Fibroblast of gingiva (primary cell): ENCODE measurements around the gene BACH2.

ENCODE experiments used
- DNase-seq: peaks from one replicate; pipeline ENCODE4 v3.0.0-alpha.2; 2011; ENCODE audit warnings: low read depth

Gene BACH2

DNA sequence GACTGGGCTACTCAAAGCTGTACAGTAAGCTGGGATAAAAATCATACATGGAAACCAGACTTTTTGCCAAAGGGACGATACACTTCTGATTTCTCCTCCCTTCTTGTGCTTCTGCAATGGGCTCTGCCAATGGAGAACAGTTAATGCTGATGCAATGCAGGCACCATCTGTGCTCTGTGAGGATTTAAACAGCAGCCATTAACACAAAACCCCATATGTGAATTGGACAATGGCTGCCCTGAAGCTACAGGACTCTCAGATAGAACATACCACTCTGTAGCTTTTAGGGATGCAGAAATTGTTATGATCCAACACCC, 330.5 kb downstream of the BACH2 start:
- DNase-seq = no peak

DNA sequence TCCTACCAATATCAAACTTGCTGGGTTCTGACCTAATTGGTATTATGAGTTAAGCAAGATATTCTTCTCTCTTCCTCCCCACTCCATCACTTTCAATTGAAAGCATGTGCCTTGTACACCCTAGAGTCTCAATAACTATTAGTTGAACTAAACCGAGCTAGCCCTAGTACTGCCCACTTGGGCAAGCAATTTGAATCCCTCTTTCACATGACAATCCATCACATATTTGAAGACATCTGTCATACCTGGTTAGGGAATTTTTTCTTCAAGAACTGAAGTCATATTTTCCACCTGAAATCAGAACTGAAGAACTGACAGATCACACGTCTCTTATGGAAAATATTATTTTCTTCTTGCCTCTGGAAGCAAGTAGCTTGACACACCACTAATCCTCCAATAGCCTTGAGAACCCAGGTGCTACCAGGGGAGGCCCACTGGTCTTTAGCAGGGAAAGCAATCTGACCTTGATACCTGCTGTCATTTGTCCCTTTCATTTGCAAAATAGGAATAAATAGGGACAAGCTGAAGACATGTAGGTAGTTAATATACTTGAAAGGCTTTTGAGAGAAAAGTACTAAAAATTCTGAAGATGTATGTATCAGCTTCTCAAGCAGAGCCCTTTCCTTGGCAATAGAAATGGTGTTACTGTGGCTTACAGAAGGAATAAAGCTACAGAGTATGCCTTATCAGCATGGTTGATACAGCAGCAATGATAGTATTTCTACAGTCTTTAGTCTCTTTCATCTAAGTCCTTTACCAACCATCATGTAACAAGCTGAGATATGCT, 331.0 kb downstream of the BACH2 start:
- no peak for DNase-seq

DNA sequence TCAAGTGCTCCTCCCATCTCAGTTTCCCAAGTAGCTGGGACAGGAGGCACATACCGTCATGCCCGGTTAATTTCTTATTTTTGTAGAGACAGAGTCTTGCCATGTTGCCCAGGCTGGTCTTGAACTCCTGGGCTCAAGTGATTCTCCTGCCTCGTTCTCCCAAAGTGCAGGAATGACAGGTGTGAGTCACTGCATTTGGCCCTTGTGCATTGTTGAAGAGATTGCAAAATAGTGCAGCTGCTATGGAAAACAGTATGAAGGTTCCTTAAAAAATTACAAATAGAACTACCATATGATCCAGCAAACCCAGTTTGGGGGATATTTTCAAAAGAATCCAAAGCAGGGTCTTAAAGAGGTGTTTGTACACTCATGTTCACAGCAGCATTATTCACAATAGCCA, 333.3 kb downstream of the BACH2 start:
- DNase-seq = no peak

DNA sequence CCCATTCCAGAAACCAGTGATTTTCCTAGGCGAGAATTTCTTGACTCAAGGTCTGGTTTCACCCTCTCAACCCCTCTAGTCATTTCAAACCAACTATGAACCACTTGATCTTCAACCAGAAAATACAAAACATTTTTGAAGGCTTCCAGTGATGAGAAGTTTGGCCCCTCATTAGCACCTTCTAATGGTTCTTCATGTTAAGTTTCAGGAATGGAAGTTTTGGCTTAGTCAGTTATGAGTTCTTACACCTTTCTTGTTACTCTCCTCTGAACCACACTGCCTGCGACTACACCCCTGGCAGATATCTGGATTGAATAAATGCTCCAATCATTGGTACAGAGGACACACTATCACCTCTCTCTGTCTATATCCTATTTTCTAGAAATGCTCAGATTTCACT, 335.2 kb downstream of the BACH2 start:
- no peak for DNase-seq

DNA sequence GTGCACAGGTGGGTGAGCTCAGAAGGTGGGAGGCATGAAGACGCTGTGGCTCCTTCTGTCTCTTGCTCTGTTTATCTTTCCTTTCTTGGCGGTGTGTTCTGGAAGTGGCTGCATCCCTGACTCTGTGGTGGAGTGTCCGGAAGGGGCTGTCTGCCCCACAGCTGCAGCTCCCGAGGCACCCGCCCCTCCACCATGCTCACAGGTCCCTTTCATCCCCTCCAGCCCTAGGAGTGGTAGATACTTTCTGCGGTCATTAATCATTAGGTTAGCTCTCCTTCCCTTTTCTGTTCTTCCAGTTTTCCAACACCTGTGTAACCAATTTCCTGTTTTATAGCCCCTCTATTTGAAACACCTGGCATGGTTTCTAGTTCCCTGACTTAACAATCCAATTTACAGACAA, 336.8 kb downstream of the BACH2 start:
- no peak for DNase-seq

DNA sequence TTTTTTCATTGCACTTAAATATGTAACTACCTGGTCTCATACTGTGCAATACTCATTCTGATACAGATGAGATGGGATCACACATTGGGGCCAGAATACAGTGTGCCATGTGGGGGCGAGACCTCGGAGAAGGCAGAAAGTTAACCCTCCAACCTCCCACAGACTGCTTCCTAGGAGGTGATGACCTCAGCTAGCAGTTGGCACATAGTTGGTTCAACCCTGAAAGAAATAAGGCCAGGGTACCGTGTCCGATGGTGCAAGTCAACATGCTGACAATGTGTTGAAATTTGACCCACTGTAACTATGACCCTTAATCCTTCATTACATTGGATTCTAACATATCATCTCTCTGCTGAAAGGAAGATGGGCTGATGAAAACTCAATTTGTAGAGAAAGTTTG, 340.5 kb downstream of the BACH2 start:
- no peak for DNase-seq

DNA sequence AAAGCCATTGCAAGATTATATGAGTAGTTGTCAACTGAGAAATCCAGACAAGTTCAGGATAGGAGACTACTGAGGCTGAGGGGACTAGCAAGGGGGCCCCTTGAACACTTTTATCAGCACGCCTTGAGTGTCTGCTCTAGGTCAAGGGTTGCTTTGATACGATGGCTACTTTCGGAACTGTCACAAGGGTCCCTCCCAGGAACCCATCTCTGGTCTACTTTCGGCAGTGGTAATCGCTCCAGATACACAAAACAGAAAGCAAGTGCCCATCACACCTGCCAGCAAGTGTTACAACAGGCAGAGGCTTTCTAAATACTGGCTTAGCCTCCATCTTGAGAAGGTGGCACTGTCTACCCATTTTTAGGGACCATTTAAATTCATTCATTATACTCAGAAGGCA, 341.3 kb downstream of the BACH2 start:
- DNase-seq = no peak

DNA sequence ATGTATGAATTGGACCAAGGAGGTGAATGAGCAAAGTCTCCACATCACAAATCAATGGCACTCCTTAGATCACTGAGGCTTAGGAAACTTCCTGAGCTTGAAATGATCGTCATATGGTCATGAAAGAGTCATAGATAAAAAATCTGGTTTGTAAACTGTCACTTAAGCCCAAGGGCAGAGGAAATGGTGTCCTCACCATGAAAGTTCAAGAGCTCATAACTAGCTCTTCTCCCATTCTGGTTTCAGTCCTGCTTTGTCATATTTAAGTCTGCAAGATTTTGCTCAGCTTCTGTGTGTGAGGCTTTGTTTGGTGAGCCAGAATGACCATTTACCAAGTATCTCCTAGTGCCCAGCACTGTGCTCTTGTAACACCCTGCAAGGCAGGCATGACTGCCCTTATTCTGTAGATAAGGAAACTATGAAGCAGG, 341.9 kb downstream of the BACH2 start:
- no peak for DNase-seq

DNA sequence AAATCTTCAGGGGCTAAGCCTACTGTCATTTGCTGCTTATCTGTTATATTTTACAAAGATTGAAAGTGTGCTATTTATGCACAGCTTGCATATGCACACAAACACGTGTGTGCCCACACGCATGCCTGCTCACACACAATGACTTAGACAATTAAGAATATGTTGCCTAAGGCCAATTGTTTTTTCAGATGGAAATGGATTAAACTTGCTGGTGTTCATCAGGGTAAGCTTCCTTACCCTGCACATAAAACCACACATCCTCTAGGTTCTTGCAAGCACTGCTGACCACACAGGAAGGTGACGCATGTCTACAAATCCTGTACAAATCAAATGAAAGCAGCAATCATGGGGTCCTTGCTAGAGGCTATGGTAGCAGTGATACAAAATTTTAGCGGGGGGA, 344.0 kb downstream of the BACH2 start:
- DNase-seq = peak; percentile 40

DNA sequence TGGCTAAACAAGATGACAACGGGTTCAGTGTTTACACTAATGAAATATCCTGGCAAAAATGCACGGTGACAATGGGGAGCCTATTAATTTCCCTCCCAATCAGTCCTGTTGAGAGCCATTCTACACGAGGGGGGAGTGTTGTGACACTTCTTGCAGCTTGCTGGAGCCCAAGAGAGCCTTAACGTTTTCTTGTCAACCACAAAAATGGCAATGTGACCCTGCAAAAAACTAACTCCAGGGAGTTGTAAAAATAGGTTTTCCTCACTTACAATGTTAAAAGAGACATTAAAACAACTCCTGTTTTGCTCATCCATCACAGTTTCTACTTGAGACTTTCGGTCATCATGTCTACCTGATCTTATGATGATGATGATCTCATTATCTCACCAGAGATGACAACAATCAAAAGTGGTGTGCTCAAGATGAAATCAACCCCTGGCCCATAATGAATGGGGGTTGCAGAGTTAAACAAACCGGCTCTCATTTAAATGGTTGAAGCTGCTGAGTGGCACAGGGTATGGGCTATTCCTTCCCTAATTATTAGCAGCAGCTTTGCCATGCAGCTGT, 344.5 kb downstream of the BACH2 start:
- DNase-seq = no peak

DNA sequence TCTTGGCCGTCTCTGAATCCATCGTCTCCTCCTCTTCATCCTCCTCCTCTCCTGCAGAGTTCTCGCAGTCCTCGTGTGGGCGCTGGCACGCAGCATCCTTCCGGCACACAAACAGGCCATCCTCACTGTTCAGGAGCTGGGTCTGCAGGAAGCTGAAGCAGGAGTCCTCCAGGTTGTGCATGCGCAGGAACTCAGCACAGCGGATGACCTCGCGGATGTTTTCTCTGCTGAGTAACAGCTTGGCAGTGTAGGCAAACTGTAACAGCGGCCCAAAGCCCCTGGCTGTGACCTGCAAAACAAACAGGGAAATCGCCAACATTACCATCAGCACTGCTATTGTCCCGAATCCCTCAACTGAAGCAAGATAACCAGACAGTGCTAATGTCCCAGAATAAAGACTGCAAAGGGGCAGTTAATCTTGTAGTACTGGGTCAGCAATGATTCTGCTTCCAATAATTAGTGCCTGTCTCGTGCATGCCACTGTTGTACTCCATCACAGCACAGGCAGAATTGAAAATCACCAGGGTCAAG, 345.0 kb downstream of the BACH2 start:
- no peak for DNase-seq

DNA sequence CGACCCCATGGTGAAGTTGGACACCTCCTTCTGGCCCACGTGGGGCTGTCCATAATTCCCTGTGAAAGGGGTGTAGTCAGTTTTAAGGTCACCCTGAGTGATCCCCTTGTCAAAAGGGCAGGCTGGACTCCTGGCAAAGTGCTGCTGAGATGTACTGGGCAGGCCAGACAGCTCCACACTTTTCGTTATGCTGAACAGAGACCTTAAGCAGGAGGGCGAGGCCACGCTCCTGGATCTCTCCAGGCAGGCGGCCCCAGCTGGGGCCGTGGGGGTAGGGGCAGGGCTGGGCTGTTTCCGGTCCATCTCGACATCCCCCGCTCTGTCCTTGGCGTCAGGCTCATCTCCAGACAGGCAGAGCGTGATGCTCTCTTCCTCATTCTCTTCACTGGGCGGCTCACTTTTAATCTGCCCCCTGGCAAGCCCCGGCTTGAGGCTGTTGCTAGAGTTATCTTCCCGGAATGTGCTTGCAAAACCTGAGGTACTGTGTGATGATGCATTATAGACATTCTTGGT, 345.7 kb downstream of the BACH2 start:
- DNase-seq = no peak

DNA sequence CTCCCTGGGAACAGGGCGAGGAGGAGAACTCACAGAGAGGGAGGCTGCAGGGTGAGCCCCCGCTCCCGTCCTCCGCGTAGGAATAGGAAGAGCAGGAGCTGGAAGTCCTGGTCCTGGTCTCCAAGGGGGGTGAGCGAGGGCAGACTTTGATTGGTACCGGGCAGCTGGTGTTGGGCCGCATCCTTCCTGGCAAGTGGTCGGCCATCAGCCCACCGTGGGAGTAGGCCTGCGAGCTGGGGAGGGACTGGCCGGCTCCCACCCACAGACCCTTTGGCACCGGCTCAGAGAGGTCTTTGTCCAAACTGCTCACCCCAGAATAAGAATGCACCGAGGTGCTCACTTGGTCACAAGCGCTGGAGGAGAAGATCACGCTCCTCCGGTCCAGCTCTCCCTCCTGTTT, 346.2 kb downstream of the BACH2 start:
- no peak for DNase-seq

DNA sequence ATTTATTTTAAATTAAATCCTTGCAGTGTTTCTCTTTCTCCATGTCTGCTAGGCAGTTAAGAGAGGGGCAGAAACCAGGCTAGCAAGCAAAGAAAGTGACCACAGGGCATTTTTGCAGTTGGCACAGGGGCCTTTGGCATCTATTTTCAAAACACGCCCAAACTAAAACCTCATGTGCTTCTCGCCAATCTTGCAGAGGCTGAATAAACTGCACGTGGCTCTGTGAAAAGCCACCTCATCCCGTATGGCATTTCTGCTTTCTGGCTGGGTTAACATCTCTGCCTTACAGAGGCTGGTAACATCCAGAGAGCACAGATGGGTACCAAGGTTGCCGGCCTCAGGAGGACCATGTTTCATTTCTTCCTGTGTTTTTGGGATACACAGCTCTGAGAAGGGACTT, 347.8 kb downstream of the BACH2 start:
- peak; percentile 62 for DNase-seq

DNA sequence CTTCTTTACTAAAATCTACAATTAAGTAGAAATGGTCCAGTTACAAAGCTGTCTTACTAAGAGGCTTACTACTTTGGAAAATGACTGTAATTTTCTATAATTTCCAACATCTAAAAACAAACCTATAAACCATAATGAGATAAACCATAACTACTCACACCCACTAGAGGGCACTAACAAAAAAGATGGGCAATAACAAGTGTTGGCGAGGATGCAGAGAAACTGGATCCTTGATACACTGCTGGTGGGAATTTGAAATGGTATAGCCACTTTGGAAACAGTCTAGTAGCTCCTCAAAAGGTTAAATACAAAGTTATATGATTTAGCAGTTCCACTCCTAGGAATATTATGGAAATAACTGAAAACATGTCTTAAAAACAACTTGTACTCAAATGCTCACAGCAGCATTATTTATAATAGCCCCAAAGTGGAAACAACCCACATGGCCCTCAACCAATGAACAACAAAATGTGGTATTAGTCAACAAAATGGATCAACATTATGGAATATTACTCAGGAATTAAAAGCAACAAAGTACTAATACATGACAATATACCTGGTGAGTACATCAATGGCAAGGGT, 351.7 kb downstream of the BACH2 start:
- no peak for DNase-seq

DNA sequence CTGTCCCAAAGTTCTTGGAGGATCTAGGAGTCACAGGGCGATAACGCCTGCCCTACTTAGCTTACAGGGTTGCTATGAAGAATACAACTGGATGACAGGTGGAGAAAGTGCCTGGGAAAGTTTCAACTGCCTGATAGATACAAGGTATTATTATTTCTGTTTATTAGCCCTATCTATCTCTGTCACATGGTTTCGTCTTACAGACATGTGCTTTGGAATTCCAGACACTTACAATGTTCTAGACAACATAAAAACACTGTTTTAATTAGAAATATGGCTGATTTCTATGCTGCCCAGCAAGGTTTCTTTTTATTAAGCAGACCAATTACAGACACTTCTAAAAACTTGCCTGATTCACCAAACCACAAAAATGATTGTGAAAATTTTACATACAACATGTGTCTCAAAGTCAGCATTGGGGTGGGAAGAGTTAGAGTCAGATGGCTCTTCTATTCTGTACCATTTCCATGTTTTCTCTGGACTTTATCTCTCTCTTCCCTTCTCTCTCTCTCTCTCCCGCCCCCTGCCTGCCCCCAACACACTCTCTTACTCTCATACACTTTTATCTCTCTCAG, 352.4 kb downstream of the BACH2 start:
- DNase-seq = no peak

DNA sequence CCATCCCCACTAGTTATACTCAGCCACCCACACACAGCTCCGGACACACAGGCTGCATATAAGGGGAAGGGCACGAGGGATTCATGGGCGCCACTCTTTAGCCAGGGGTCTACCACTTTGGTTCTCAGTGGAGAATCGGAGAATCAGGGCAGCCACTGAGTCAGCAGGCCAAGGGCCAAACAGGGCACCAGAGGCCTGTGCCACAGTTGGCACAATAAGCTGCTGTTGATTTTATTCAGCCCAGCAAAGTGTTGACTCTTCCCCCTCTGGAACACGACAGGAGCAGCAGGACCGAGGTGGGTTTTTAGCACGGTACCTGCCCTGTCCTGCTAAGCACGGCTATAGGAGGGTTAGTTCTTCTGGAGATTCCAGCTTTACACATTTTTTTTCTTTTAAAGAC, 354.0 kb downstream of the BACH2 start:
- DNase-seq = no peak

DNA sequence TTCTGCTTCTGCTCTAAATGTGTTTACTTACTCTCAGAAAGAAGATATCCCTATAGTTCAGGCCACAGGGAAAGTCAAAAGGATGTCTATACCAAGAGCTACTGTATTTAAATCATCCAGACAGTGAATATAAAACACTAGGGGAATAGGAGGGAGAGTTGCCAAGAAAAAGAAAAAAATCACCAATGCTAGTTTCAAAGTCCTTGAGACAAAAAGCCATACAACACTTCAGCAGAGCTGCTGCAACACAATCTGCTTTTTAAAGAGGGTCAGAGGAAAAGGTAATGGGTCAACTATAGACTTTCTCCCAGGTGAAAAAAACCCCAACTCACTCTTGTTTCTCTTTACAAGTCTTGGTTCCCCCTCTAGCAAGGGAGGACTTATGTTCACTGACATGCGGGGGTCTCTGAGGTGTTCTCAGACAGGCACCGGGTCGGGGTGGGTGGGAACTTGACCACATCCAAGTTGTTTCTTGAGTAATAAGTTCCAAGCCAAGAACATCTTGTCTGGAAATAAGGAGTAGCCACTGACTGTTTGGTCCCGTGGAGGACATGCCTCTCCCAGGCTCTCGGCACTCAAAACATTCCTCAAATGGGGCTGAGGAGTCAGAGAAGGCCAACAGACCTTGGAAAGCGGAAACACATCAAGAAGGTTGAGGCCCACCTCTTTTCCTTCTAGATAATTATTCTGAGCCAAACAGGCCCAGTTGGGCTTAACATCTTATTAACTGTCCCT, 354.7 kb downstream of the BACH2 start:
- DNase-seq = no peak

DNA sequence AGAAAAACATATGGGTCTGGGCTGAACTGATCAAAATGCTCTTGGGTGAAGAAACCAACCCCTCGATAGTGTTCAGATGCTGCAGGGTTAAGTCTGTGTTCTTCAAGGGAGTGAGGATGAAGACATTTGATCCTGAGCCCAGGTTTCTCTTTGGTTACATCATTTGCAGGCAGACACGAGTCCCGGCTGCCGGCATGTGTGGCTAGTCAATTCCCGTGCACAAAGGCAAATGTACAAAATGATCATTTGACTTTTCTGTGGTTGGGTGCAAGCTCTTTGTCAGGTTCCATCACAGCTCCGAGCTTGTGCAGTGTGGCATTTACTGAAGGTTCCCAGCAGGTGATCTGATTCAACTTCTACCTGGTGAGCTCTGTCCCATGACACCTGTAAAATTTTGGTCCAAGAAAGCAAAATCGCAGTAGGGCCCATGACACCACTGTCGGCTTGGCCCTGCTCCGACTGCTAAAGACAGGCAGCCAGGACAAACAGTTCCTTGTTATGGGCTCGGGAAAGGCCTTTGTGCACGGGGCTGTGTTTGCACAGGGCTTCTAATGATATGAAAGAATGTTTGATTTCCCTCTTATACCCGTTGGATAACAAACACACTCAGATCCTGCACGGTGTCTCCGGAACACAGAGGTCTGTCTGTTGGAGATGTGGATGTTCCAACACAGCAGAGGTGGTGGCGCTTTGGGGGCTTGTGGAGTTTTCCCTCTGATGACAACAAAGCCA, 355.4 kb downstream of the BACH2 start:
- no peak for DNase-seq

DNA sequence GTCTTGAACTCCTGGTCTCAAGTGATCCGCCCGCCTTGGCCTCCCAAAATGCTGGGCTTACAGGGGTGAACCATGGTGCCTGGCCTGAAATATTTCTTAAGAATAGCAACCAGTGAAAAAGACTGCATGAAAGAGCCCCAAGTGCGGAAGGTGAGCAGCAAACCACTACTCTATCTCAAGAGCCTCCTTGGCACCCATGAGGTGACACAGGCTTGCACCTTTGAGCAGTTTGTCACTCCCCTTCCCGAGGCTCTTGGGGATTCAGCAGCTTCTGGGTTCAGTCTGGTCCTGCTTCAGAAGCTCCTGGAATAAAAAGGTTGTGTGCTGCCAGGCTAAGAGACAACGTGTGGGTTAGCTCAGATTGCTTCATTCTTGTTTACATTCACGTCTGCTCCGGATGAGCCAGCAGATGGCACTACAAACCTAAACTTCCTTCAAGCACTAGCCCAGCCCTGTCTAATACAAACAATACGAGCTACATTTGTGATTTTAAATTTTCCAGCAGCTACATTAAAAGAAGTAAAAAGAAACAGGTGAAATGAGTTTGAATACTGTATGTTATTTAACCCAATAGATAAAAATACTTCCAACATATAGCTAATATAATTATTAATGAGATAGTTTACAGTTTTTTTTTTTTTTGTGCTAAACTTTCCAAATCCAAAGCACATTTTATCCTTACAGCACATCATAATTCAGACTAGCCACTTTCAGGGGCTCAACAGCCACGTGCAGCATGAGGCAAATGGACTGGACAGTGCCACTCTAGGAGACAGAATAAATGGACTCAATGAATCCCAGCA, 356.2 kb downstream of the BACH2 start:
- DNase-seq = peak; percentile 81

DNA sequence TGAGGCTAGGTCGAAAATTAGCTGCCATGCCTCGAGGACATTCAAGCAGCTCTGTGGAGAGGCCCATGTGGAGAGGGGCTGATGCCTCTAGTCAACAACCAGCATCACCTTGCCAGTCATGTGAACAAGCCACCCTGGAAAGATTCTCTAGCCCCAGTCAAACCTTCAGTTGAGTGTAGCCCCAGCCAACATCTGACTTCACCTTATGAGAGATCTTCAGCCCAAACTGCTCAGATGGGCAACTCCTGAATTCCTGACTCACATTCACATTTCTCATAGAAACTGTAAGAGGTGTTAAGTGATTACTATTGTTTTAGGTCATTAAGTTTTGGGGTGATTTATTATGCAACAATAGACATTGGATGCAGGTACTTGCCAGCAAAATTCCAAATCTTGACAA, 357.5 kb downstream of the BACH2 start:
- DNase-seq = no peak
